ENCODE results near the gene MON1B.
A peak's percentile ranks its signal among the peaks of the same experiment; 100 is the strongest.

Gene MON1B

GRCh38 chr16:77195411-77195810 lies 4.4 kb downstream of the MON1B start:
- no peak for DNase-seq

GRCh38 chr16:77197747-77198146 lies 6.8 kb downstream of the MON1B start:
- DNase-seq, result no peak

- DNase-seq, result no peak
These were observed 8.2 kb downstream of the MON1B start, which contains the start of gene SYCE1L for GRCh38 chr16:77199211-77199610. SYCE1L (plus strand) TSS chr16:77199408; CDS start chr16:77199452, 44 bp downstream.

- DNase-seq, result no peak
These were observed 15.5 kb downstream of the MON1B start for GRCh38 chr16:77206533-77206932.

- DNase-seq, result no peak
These were observed 16.0 kb downstream of the MON1B start for GRCh38 chr16:77207030-77207429.

- DNase-seq, result no peak
These were observed 17.4 kb downstream of the MON1B start for GRCh38 chr16:77208382-77208781.

GRCh38 chr16:77211880-77212740 lies 21.1 kb downstream of the MON1B start:
- DNase-seq, result peak in 5 of 56 donors; percentile 9 to 55 (median 22)

GRCh38 chr16:77212741-77213541 lies 22.0 kb downstream of the MON1B start:
- DNase-seq, result peak in 7 of 56 donors; percentile 4 to 59 (median 27)

GRCh38 chr16:77213542-77214106 lies 22.6 kb downstream of the MON1B start:
- peak in 7 of 56 donors; percentile 7 to 83 (median 19) for DNase-seq

GRCh38 chr16:77214411-77215138 lies 23.6 kb downstream of the MON1B start:
- DNase-seq, result no peak

GRCh38 chr16:77219437-77219836 lies 28.4 kb downstream of the MON1B start:
- no peak for DNase-seq

- DNase-seq, result no peak
These were observed 29.4 kb downstream of the MON1B start for GRCh38 chr16:77220427-77220826.

- no peak for DNase-seq
These were observed 30.5 kb downstream of the MON1B start for GRCh38 chr16:77221482-77221881.

- DNase-seq, result no peak
These were observed 32.2 kb downstream of the MON1B start for GRCh38 chr16:77223184-77223583.

- no peak for DNase-seq
These were observed 34.2 kb downstream of the MON1B start for GRCh38 chr16:77225182-77225581.

- DNase-seq, result no peak
These were observed 36.8 kb downstream of the MON1B start for GRCh38 chr16:77227745-77228144.

GRCh38 chr16:77231047-77231446 lies 40.1 kb downstream of the MON1B start:
- no peak for DNase-seq

GRCh38 chr16:77233799-77234519 lies 43.0 kb downstream of the MON1B start:
- no peak for DNase-seq

- no peak for DNase-seq
These were observed 43.6 kb downstream of the MON1B start for GRCh38 chr16:77234611-77235010.

GRCh38 chr16:77236063-77236511 lies 45.1 kb downstream of the MON1B start:
- DNase-seq, result peak in 54 of 56 donors; percentile 32 to 94 (median 77)

All from nucleus accumbens (tissue), 56 donors.